ENCODE measurements around the gene TUBA4B.

TUBA4B gene

GRCh38 chr2:219266232-219266631 lies 13.2 kb downstream of the TUBA4B start:
- no peak for TF ChIP-seq CEBPB (IDR thresholded peaks at IDR 0.05)
- no peak for TF ChIP-seq EGR1 (IDR thresholded peaks at IDR 0.05)
- no peak for TF ChIP-seq TEAD4 (IDR thresholded peaks at IDR 0.05)
- no peak for TF ChIP-seq RAD21 (IDR thresholded peaks at IDR 0.05; ENCODE audit: low read depth)
- TF ChIP-seq YY1 (IDR thresholded peaks at IDR 0.05; ENCODE audit: low read depth) = no peak
- TF ChIP-seq REST (IDR thresholded peaks at IDR 0.05; ENCODE audit: low read depth) = no peak
- no peak for TF ChIP-seq EP300 (IDR thresholded peaks at IDR 0.05; ENCODE audit: borderline replicate concordance)
- no peak for TF ChIP-seq MAX (IDR thresholded peaks at IDR 0.05)
- TF ChIP-seq ZBTB7A (IDR thresholded peaks at IDR 0.05; ENCODE audit: low read depth) = no peak
- no peak for TF ChIP-seq TCF12 (IDR thresholded peaks at IDR 0.05; ENCODE audit: low read depth)
- TF ChIP-seq USF1 (IDR thresholded peaks at IDR 0.05) = no peak
- no peak for TF ChIP-seq CREB1 (IDR thresholded peaks at IDR 0.05; ENCODE audit: low read depth)
- TF ChIP-seq TAF1 (IDR thresholded peaks at IDR 0.05; ENCODE audit: low read depth) = no peak
- TF ChIP-seq FOXM1 (IDR thresholded peaks at IDR 0.05; ENCODE audit: borderline replicate concordance, low read depth) = no peak
- no peak for TF ChIP-seq NFIC (IDR thresholded peaks at IDR 0.05)

GRCh38 chr2:219266886-219267285 lies 13.8 kb downstream of the TUBA4B start:
- TF ChIP-seq EP300 (IDR thresholded peaks at IDR 0.05; ENCODE audit: borderline replicate concordance) (no peak), FOXM1 (IDR thresholded peaks at IDR 0.05; ENCODE audit: borderline replicate concordance, low read depth) (no peak), REST (IDR thresholded peaks at IDR 0.05; ENCODE audit: low read depth) (no peak), EGR1 (IDR thresholded peaks at IDR 0.05) (no peak), RAD21 (IDR thresholded peaks at IDR 0.05; ENCODE audit: low read depth) (no peak), MAX (IDR thresholded peaks at IDR 0.05) (no peak), CREB1 (IDR thresholded peaks at IDR 0.05; ENCODE audit: low read depth) (no peak), ZBTB7A (IDR thresholded peaks at IDR 0.05; ENCODE audit: low read depth) (no peak), USF1 (IDR thresholded peaks at IDR 0.05) (no peak), TEAD4 (IDR thresholded peaks at IDR 0.05) (no peak), TCF12 (IDR thresholded peaks at IDR 0.05; ENCODE audit: low read depth) (no peak), TAF1 (IDR thresholded peaks at IDR 0.05; ENCODE audit: low read depth) (no peak), YY1 (IDR thresholded peaks at IDR 0.05; ENCODE audit: low read depth) (no peak), CEBPB (IDR thresholded peaks at IDR 0.05) (no peak), NFIC (IDR thresholded peaks at IDR 0.05) (no peak)

- TF ChIP-seq TCF12 (IDR thresholded peaks at IDR 0.05; ENCODE audit: low read depth) (0 out of 2 replicates have a peak, but pooled peaks have one; percentile 21), EP300 (IDR thresholded peaks at IDR 0.05; ENCODE audit: borderline replicate concordance) (peak; percentile 58; the same call in 1 of the 2 replicates), MAX (IDR thresholded peaks at IDR 0.05) (no peak), NFIC (IDR thresholded peaks at IDR 0.05) (peak; percentile 53)
Observed at GRCh38 chr2:219268294-219268693, 15.3 kb downstream of the TUBA4B start.

GRCh38 chr2:219269362-219270054 lies 16.5 kb downstream of the TUBA4B start:
- TF ChIP-seq NFIC (IDR thresholded peaks at IDR 0.05) = peak; percentile 83
- TF ChIP-seq EGR1 (IDR thresholded peaks at IDR 0.05) = no peak
- TF ChIP-seq MAX (IDR thresholded peaks at IDR 0.05) = peak; percentile 64; the same call in 1 of the 2 replicates
- TF ChIP-seq TCF12 (IDR thresholded peaks at IDR 0.05; ENCODE audit: low read depth) = no peak

- TF ChIP-seq NFIC (IDR thresholded peaks at IDR 0.05) (no peak), TAF1 (IDR thresholded peaks at IDR 0.05; ENCODE audit: low read depth) (no peak), FOXM1 (IDR thresholded peaks at IDR 0.05; ENCODE audit: borderline replicate concordance, low read depth) (no peak), USF1 (IDR thresholded peaks at IDR 0.05) (no peak), REST (IDR thresholded peaks at IDR 0.05; ENCODE audit: low read depth) (no peak), EGR1 (IDR thresholded peaks at IDR 0.05) (no peak)
Observed at GRCh38 chr2:219270055-219270372, 17.0 kb downstream of the TUBA4B start.

All from Ishikawa (cell line).